HEK293 (cell line): ENCODE results near the gene C13orf46.

Experiments
- CTCF ChIP-seq: fragments of 450-650 bp; formaldehyde crosslinking; IDR thresholded peaks from 2 replicates; pipeline ENCODE4 v1.5.1; 2016; ENCODE audit warnings: missing biosample characterization, missing genetic modification characterization
- RBAK ChIP-seq: fragments of 450-650 bp; formaldehyde crosslinking; IDR thresholded peaks from 2 replicates; pipeline ENCODE4 v1.5.1; 2016; ENCODE audit warnings: missing biosample characterization, missing genetic modification characterization
- YY1 ChIP-seq: fragments of 450-650 bp; formaldehyde crosslinking; IDR thresholded peaks from 2 replicates; pipeline ENCODE4 v1.5.1; 2018; ENCODE audit warnings: missing biosample characterization, missing genetic modification characterization
- ZNF121 ChIP-seq: fragments of 450-650 bp; formaldehyde crosslinking; IDR thresholded peaks from 2 replicates; pipeline ENCODE4 v1.5.1; 2016; ENCODE audit warnings: missing biosample characterization, missing genetic modification characterization
- ZNF132 ChIP-seq: fragments of 450-650 bp; formaldehyde crosslinking; IDR thresholded peaks from 2 replicates; pipeline ENCODE4 v1.5.1; 2017; ENCODE audit warnings: missing biosample characterization, missing genetic modification characterization, borderline replicate concordance
- ZNF266 ChIP-seq: fragments of 450-650 bp; formaldehyde crosslinking; IDR thresholded peaks from 2 replicates; pipeline ENCODE4 v1.5.1; 2016; ENCODE audit warnings: missing biosample characterization, missing genetic modification characterization, low read depth
- ZNF670 ChIP-seq: fragments of 450-650 bp; formaldehyde crosslinking; IDR thresholded peaks from 2 replicates; pipeline ENCODE4 v1.5.1; 2016; ENCODE audit warnings: missing biosample characterization, missing genetic modification characterization, low read depth

GRCh38 chr13:113917594-113918371, 56.1 kb downstream of the C13orf46 start:
- TF ChIP-seq ZNF121 (tag by site-specific recombination) (no peak), CTCF (tag by site-specific recombination) (no peak), RBAK (tag by site-specific recombination) (no peak), ZNF132 (tag by site-specific recombination) (no peak), YY1 (tag by site-specific recombination) (no peak), ZNF670 (no peak), ZNF266 (no peak)
